ENCODE results near the gene TRPM3. TPM values are rescaled to one million over a fixed set of nuclear protein-coding genes. Genes with fewer than 3 reads are reported as not detected.

The TRPM3 gene
- total RNA-seq, 4 donors from 2014 or later: 5.2 to 8.1 (median 7.3) TPM

DNA sequence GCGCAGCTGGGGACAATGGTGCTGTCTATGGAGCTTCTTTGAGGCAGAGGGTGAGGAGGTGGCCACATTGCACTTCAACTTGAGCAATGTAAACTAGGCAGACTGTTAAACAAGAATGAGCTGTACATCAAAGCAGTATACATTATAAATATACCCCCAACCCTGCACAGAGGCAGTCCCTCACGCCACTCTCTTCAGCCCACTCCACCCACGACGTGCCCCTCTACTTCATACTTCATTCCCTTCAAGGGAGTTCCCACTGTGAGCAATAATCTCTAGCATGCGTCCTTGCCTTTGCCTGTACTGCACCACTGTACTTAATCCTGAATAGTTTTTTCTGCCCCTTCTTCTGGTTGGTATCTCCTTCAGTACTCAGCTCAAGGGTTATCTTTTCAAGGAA lies 14.4 kb downstream of the TRPM3 start:
- Histone ChIP-seq H3K27ac (no peak overlapping the region), H3K9me3 (no peaks in the 10 kb centered on the region), H3K4me1 (no peaks in the 10 kb centered on the region), H3K36me3 (no peaks in the 10 kb centered on the region), H3K27me3 (no peaks in the 10 kb centered on the region), H3K4me3 (no peak overlapping the region)
- WGBS, 2 donors: 71 to 84% methylated on average over 5 of the region's 5 CpGs
- no peak for DNase-seq (ENCODE audit: low spot score in 2 of 2)
- no peak for TF ChIP-seq EP300 (IDR thresholded peaks at IDR 0.05)
- TF ChIP-seq POLR2A (IDR thresholded peaks at IDR 0.05): no peak
- TF ChIP-seq CTCF (IDR thresholded peaks at IDR 0.05): no peak

DNA sequence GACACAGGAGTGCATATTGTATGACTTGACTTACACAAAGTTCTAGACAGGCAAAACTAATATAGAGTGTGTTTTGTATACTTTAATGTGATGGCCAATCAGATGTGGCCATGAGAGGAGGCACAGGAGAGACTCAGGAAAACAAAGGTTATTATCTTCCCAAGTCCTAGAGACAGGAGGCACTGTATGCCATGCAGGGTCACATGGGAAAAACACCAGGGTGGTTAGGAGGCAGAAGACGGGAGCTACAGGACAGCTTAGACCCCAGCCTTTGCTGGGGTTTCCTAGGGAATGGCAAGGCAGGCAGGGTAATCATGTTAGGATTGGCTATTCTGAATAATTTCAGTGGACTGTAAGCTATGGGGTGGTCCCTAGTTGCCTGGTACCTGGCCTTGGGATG lies 16.2 kb downstream of the TRPM3 start:
- TF ChIP-seq CTCF (IDR thresholded peaks at IDR 0.05) (no peak), EP300 (IDR thresholded peaks at IDR 0.05) (no peak), POLR2A (IDR thresholded peaks at IDR 0.05) (no peak)
- DNase-seq (ENCODE audit: low spot score in 2 of 2): no peak
- H3K27me3 ChIP-seq: no peaks in the 10 kb centered on the region
- H3K4me3 ChIP-seq: no peak overlapping the region
- H3K9me3 ChIP-seq: no peaks in the 10 kb centered on the region
- H3K4me1 ChIP-seq: no peaks in the 10 kb centered on the region
- H3K36me3 ChIP-seq: no peaks in the 10 kb centered on the region
- H3K27ac ChIP-seq: no peak overlapping the region
- WGBS, 2 donors: 75% methylated on average over 1 of the region's 1 CpG

GRCh38 chr9:71098801-71099200 lies 22.6 kb downstream of the TRPM3 start:
- Histone ChIP-seq H3K4me1 (no peaks in the 10 kb centered on the region), H3K27me3 (no peaks in the 10 kb centered on the region), H3K27ac (no peak overlapping the region), H3K4me3 (no peak overlapping the region), H3K9me3 (no peaks in the 10 kb centered on the region), H3K36me3 (no peaks in the 10 kb centered on the region)
- WGBS, 2 donors: 58 to 60% methylated on average over 2 of the region's 2 CpGs
- TF ChIP-seq POLR2A (IDR thresholded peaks at IDR 0.05) (no peak), EP300 (IDR thresholded peaks at IDR 0.05) (no peak)
- DNase-seq (ENCODE audit: low spot score in 2 of 2): no peak

DNA sequence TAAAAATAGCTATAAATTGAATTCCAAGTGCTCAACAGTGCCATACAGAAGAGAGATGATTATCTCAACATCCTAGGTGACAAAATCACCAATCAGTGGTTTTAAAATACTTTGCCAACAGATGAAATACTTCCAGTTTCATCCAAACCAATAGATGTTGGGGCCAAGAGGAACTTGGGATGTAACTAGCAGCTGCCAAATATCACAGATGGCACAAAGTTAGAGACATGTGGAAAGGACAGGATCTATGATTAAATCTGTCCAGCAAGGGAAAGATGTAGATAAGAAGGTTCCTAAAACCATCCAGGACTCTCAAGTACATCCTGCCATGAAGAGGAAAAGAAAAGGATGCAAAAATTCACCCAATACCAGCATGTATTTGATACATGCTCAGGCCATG lies 23.8 kb downstream of the TRPM3 start:
- H3K4me3 ChIP-seq: no peak overlapping the region
- no peaks in the 10 kb centered on the region for H3K36me3 ChIP-seq
- H3K27ac ChIP-seq: no peak overlapping the region
- TF ChIP-seq CTCF (IDR thresholded peaks at IDR 0.05) (no peak), POLR2A (IDR thresholded peaks at IDR 0.05) (no peak), EP300 (IDR thresholded peaks at IDR 0.05) (no peak)
- no peak for DNase-seq (ENCODE audit: low spot score in 2 of 2)
- no peaks in the 10 kb centered on the region for H3K4me1 ChIP-seq
- no peaks in the 10 kb centered on the region for H3K9me3 ChIP-seq
- H3K27me3 ChIP-seq: no peaks in the 10 kb centered on the region

GRCh38 chr9:71096421-71097108 lies 24.9 kb downstream of the TRPM3 start:
- Histone ChIP-seq H3K4me3 (no peak overlapping the region), H3K36me3 (no peaks in the 10 kb centered on the region), H3K27me3 (no peaks in the 10 kb centered on the region), H3K9me3 (no peaks in the 10 kb centered on the region), H3K4me1 (no peaks in the 10 kb centered on the region), H3K27ac (no peak overlapping the region)
- WGBS, 2 donors: 63 to 64% methylated on average over 5 of the region's 5 CpGs
- DNase-seq (ENCODE audit: low spot score in 2 of 2): no peak
- TF ChIP-seq CTCF (IDR thresholded peaks at IDR 0.05): no peak
- no peak for TF ChIP-seq POLR2A (IDR thresholded peaks at IDR 0.05)
- no peak for TF ChIP-seq EP300 (IDR thresholded peaks at IDR 0.05)
